HEK293 (cell line): ENCODE data around the gene TESK2.

Experiments
- ATF2 ChIP-seq: fragments of 450-650 bp; formaldehyde crosslinking; IDR thresholded peaks from 2 replicates; pipeline ENCODE4 v1.5.1; 2016; ENCODE audit warnings: missing biosample characterization, missing genetic modification characterization, low read depth
- BCL11A ChIP-seq: fragments of 450-650 bp; formaldehyde crosslinking; IDR thresholded peaks from 2 replicates; pipeline ENCODE4 v1.5.1; 2016; ENCODE audit warnings: low read depth, missing biosample characterization, missing genetic modification characterization
- PRDM1 ChIP-seq: fragments of 450-650 bp; formaldehyde crosslinking; IDR thresholded peaks from 2 replicates; pipeline ENCODE4; 2016; ENCODE audit warnings: missing biosample characterization, missing genetic modification characterization
- SP7 ChIP-seq: fragments of 450-650 bp; formaldehyde crosslinking; IDR thresholded peaks from 2 replicates; pipeline ENCODE4 v1.5.1; 2016; ENCODE audit warnings: missing biosample characterization, missing genetic modification characterization
- ZBTB21 ChIP-seq: fragments of 450-650 bp; formaldehyde crosslinking; IDR thresholded peaks from 2 replicates; pipeline ENCODE4 v1.5.1; 2017; ENCODE audit warnings: missing biosample characterization, missing genetic modification characterization
- ZBTB8A ChIP-seq: fragments of 450-650 bp; formaldehyde crosslinking; IDR thresholded peaks from 2 replicates; pipeline ENCODE4 v1.5.1; 2016; ENCODE audit warnings: missing biosample characterization, missing genetic modification characterization
- ZNF660 ChIP-seq: fragments of 450-650 bp; IDR thresholded peaks from 2 replicates; pipeline ENCODE4 v1.5.1; 2018; ENCODE audit warnings: missing biosample characterization, mild to moderate bottlenecking, missing genetic modification characterization
- ZNF792 ChIP-seq: fragments of 450-650 bp; formaldehyde crosslinking; IDR thresholded peaks from 2 replicates; pipeline ENCODE4 v1.5.1; 2016; ENCODE audit warnings: missing biosample characterization, missing genetic modification characterization
- ZNF837 ChIP-seq: fragments of 450-650 bp; formaldehyde crosslinking; IDR thresholded peaks from 2 replicates; pipeline ENCODE4 v1.5.1; 2016; ENCODE audit warnings: missing biosample characterization, missing genetic modification characterization
- TF ChIP-seq, protein P1 (sequence below): fragments of 450-650 bp; formaldehyde crosslinking; IDR thresholded peaks from 2 replicates; pipeline ENCODE4 v1.5.1; 2016; ENCODE audit warnings: missing biosample characterization, missing genetic modification characterization
- TF ChIP-seq, protein P2 (sequence below): fragments of 450-650 bp; formaldehyde crosslinking; IDR thresholded peaks from 2 replicates; pipeline ENCODE4 v1.5.1; 2016; ENCODE audit warnings: missing biosample characterization, missing genetic modification characterization

DNA sequence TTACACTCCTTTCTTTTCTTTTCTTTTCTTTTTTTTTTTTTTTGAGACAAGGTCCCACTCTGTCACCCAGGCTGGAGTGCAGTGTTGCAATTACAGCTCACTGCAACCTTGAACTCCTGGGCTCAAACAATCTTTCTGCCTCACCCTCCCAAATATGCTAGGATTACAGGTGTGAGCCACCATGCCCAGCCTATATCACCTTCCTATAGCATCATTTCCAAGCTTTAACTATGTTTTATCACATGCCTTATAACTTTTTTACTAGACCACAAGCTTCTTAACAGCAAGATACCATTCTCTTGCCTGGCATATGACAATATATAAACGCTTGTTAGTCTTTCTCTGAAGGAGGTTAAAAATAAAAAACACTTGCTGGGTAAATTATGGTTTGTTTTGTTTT lies 95.4 kb downstream of the TESK2 start:
- TF ChIP-seq SP7 (tag by site-specific recombination) (no peak), ZNF660 (tag by site-specific recombination) (no peak), ATF2 (tag by site-specific recombination) (no peak), ZBTB8A (tag by site-specific recombination) (no peak), BCL11A (no peak), ZBTB21 (tag by site-specific recombination) (no peak), ZNF837 (tag by site-specific recombination) (no peak), PRDM1 (tag by site-specific recombination) (no peak), ZNF792 (tag by site-specific recombination) (no peak)
- TF ChIP-seq, protein P1, sequence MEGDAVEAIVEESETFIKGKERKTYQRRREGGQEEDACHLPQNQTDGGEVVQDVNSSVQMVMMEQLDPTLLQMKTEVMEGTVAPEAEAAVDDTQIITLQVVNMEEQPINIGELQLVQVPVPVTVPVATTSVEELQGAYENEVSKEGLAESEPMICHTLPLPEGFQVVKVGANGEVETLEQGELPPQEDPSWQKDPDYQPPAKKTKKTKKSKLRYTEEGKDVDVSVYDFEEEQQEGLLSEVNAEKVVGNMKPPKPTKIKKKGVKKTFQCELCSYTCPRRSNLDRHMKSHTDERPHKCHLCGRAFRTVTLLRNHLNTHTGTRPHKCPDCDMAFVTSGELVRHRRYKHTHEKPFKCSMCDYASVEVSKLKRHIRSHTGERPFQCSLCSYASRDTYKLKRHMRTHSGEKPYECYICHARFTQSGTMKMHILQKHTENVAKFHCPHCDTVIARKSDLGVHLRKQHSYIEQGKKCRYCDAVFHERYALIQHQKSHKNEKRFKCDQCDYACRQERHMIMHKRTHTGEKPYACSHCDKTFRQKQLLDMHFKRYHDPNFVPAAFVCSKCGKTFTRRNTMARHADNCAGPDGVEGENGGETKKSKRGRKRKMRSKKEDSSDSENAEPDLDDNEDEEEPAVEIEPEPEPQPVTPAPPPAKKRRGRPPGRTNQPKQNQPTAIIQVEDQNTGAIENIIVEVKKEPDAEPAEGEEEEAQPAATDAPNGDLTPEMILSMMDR: no peak
- TF ChIP-seq, protein P2, sequence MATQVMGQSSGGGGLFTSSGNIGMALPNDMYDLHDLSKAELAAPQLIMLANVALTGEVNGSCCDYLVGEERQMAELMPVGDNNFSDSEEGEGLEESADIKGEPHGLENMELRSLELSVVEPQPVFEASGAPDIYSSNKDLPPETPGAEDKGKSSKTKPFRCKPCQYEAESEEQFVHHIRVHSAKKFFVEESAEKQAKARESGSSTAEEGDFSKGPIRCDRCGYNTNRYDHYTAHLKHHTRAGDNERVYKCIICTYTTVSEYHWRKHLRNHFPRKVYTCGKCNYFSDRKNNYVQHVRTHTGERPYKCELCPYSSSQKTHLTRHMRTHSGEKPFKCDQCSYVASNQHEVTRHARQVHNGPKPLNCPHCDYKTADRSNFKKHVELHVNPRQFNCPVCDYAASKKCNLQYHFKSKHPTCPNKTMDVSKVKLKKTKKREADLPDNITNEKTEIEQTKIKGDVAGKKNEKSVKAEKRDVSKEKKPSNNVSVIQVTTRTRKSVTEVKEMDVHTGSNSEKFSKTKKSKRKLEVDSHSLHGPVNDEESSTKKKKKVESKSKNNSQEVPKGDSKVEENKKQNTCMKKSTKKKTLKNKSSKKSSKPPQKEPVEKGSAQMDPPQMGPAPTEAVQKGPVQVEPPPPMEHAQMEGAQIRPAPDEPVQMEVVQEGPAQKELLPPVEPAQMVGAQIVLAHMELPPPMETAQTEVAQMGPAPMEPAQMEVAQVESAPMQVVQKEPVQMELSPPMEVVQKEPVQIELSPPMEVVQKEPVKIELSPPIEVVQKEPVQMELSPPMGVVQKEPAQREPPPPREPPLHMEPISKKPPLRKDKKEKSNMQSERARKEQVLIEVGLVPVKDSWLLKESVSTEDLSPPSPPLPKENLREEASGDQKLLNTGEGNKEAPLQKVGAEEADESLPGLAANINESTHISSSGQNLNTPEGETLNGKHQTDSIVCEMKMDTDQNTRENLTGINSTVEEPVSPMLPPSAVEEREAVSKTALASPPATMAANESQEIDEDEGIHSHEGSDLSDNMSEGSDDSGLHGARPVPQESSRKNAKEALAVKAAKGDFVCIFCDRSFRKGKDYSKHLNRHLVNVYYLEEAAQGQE: no peak
